Measurements from ENCODE around the gene BCAR3.

BCAR3 gene

DNA sequence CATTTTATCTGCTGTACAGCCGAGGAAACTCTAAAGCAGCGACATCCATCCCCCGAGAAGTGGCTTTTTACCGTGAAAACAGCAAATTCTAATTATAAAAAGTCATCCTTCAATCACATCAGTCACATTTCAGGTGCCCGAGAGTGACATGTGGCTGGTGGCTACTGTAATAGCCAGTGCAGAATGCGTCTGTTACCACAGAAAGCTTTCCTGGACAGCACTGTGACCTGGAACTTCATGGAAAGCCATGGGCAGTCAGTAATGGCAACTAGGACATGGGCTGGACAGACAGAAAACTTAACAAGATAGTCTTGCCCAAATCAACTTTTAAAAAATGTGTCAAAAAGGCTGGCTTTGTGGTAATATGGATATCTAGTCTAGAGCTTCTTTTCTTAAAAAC is 106.6 kb downstream of the BCAR3 start:
- TF ChIP-seq CEBPB (IDR thresholded peaks at IDR 0.05), result no peak
- TF ChIP-seq EGR1 (IDR thresholded peaks at IDR 0.05), result no peak
- no peak for TF ChIP-seq EP300 (IDR thresholded peaks at IDR 0.05; ENCODE audit: borderline replicate concordance)
- no peak for TF ChIP-seq CREB1 (IDR thresholded peaks at IDR 0.05; ENCODE audit: low read depth)
- TF ChIP-seq NFIC (IDR thresholded peaks at IDR 0.05), result no peak
- TF ChIP-seq, protein P1, sequence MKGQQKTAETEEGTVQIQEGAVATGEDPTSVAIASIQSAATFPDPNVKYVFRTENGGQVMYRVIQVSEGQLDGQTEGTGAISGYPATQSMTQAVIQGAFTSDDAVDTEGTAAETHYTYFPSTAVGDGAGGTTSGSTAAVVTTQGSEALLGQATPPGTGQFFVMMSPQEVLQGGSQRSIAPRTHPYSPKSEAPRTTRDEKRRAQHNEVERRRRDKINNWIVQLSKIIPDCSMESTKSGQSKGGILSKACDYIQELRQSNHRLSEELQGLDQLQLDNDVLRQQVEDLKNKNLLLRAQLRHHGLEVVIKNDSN (IDR thresholded peaks at IDR 0.05), result no peak

DNA sequence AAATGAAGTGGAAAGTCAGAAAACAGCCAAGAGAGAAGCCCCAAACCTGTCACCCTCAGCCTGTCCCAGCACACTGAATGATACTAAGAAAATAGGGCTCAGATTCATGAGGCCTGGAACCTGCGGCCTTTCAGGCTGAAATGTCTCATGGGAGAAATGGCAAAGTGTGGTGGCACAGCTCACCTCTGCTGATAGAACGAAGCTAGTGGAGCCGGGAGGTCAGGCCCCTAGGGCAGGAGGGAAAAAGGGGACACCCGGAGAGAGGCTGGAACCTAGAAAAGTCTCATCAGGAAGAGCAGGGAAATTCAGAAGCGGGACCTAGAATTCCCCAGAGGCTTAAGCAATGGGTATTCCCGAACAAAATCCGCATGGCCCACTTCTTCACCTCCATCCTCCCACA is 107.1 kb downstream of the BCAR3 start:
- TF ChIP-seq TAF1 (IDR thresholded peaks at IDR 0.05; ENCODE audit: low read depth) (no peak), RAD21 (IDR thresholded peaks at IDR 0.05; ENCODE audit: low read depth) (no peak), TCF12 (IDR thresholded peaks at IDR 0.05; ENCODE audit: low read depth) (no peak), TEAD4 (IDR thresholded peaks at IDR 0.05) (no peak), CREB1 (IDR thresholded peaks at IDR 0.05; ENCODE audit: low read depth) (no peak), CEBPB (IDR thresholded peaks at IDR 0.05) (no peak)

DNA sequence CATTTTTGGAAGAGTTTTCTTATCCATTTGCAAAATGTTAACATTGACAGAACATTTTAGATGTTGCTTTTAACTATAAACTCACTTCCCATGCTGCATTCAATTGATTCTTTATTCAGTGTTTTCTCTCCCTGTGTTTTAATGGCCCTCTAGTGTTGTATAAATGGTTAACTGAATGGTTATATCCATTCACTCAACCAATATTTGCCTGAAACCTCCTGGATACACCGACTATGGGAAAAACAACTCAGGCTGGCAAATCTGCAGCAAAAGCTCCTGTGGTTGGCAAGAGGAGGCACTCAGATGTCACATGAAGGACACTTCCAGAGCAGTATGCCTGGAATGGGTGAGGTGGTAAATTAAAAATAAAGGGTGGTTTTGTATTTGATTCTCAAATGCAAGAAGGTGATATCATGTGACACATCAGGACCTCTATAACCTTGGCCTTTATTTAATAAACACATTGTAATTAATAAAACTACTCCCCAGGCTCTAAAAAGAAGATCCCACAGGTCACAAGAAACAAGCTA is 107.6 kb downstream of the BCAR3 start:
- no peak for TF ChIP-seq RAD21 (IDR thresholded peaks at IDR 0.05; ENCODE audit: low read depth)
- no peak for TF ChIP-seq CEBPB (IDR thresholded peaks at IDR 0.05)
- TF ChIP-seq EGR1 (IDR thresholded peaks at IDR 0.05), result no peak
- TF ChIP-seq FOXM1 (IDR thresholded peaks at IDR 0.05; ENCODE audit: borderline replicate concordance, low read depth), result no peak
- TF ChIP-seq, protein P1 (IDR thresholded peaks at IDR 0.05), result no peak
- no peak for TF ChIP-seq CREB1 (IDR thresholded peaks at IDR 0.05; ENCODE audit: low read depth)
- TF ChIP-seq TEAD4 (IDR thresholded peaks at IDR 0.05), result no peak
- TF ChIP-seq YY1 (IDR thresholded peaks at IDR 0.05; ENCODE audit: low read depth), result no peak
- no peak for TF ChIP-seq TAF1 (IDR thresholded peaks at IDR 0.05; ENCODE audit: low read depth)
- TF ChIP-seq, protein P2, sequence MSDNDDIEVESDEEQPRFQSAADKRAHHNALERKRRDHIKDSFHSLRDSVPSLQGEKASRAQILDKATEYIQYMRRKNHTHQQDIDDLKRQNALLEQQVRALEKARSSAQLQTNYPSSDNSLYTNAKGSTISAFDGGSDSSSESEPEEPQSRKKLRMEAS (IDR thresholded peaks at IDR 0.05), result no peak
- TF ChIP-seq TCF12 (IDR thresholded peaks at IDR 0.05; ENCODE audit: low read depth), result no peak
- no peak for TF ChIP-seq NFIC (IDR thresholded peaks at IDR 0.05)
- no peak for TF ChIP-seq EP300 (IDR thresholded peaks at IDR 0.05; ENCODE audit: borderline replicate concordance)
- TF ChIP-seq, protein P3, sequence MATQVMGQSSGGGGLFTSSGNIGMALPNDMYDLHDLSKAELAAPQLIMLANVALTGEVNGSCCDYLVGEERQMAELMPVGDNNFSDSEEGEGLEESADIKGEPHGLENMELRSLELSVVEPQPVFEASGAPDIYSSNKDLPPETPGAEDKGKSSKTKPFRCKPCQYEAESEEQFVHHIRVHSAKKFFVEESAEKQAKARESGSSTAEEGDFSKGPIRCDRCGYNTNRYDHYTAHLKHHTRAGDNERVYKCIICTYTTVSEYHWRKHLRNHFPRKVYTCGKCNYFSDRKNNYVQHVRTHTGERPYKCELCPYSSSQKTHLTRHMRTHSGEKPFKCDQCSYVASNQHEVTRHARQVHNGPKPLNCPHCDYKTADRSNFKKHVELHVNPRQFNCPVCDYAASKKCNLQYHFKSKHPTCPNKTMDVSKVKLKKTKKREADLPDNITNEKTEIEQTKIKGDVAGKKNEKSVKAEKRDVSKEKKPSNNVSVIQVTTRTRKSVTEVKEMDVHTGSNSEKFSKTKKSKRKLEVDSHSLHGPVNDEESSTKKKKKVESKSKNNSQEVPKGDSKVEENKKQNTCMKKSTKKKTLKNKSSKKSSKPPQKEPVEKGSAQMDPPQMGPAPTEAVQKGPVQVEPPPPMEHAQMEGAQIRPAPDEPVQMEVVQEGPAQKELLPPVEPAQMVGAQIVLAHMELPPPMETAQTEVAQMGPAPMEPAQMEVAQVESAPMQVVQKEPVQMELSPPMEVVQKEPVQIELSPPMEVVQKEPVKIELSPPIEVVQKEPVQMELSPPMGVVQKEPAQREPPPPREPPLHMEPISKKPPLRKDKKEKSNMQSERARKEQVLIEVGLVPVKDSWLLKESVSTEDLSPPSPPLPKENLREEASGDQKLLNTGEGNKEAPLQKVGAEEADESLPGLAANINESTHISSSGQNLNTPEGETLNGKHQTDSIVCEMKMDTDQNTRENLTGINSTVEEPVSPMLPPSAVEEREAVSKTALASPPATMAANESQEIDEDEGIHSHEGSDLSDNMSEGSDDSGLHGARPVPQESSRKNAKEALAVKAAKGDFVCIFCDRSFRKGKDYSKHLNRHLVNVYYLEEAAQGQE (IDR thresholded peaks at IDR 0.05; ENCODE audit: low read depth), result no peak
- TF ChIP-seq ZBTB7A (IDR thresholded peaks at IDR 0.05; ENCODE audit: low read depth), result no peak

DNA sequence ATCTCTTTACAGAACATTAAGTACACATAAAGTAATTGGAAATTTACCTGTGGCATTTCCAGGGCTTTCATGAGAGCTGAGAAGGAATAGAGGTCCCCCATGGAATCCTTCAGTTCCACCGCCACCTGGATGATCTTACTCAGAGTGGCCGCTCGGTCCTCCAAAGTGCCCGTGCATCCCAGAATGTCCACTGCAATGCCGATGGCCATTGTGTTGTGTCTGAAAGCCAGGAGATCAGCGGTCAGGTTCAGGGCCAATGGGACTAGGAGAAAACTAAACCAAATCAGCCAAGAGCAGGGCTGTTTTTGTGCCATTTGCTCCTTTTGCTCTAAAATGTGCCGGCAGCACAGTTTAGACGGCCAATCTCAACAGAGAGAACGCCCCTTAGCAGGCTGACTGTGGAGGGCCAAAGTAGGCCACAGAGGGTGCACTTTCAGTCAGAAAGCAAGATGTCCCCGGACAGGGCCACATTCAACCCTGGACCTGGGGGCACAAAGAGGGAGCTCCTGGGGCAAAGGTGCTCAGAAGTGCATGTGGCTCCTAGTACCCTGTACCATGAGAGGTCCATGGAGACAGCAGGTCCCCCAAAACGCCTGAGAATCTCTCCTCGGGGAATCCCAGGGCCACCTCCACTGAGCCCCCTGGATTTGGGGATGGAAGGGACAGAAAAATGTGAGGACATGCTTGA is 109.9 kb downstream of the BCAR3 start:
- no peak for TF ChIP-seq TAF1 (IDR thresholded peaks at IDR 0.05; ENCODE audit: low read depth)
- TF ChIP-seq, protein P3 (IDR thresholded peaks at IDR 0.05; ENCODE audit: low read depth), result no peak
- no peak for TF ChIP-seq YY1 (IDR thresholded peaks at IDR 0.05; ENCODE audit: low read depth)
- no peak for TF ChIP-seq TEAD4 (IDR thresholded peaks at IDR 0.05)

DNA sequence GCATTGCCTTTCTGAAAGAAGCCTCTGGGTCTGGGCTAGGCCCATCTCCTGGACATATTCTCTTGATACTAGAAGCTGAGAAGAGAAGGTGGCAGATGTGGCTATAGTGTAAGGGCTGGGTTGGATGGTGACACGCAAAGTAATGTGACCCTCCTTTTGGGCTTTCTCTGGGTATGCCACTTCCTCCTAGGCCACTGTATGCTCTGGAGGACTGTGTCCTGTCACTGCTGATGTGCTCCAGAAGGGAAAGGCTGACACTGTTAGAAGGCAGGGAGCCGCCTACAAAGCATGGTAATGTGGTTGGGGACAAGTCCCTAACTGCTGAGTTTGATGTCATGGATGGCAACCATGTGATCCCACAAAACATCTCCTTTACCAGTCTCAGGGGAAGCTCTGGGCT is 112.1 kb downstream of the BCAR3 start:
- no peak for TF ChIP-seq TAF1 (IDR thresholded peaks at IDR 0.05; ENCODE audit: low read depth)
- TF ChIP-seq RAD21 (IDR thresholded peaks at IDR 0.05; ENCODE audit: low read depth), result no peak

DNA sequence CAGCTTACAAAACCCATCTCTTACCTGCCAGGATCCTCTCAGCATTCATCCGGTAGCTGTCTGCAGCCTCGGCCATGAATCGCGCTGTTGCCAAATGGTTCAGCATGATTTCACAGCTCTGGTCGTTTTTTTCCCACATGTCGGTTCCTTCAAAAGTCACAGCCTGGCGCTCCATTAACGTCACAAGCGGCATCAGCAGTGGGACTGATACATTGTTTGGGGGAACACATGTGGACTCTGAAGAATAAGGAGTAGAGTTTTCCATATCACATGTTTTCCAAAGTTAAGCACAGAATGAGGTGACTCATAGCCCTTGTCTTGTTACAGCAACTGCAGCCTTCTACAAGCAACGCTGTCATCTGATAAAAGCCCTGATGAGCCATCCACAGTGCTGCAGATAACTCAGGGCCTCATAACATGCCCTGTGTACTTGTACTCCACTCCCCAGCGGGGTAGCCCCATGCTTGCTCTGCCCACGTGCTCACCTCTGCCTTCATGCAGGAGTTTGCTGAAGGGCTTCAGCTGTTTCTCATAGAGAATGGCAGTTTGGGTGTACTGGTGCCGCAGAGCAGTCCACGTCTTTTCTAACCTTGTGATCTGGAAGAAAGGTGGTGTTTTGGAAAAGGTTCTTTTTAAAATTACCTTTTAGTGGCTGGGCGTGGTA is 114.2 kb downstream of the BCAR3 start:
- TF ChIP-seq RAD21 (IDR thresholded peaks at IDR 0.05; ENCODE audit: low read depth) (no peak), FOXM1 (IDR thresholded peaks at IDR 0.05; ENCODE audit: borderline replicate concordance, low read depth) (no peak), CEBPB (IDR thresholded peaks at IDR 0.05) (no peak)
- TF ChIP-seq, protein P1 (IDR thresholded peaks at IDR 0.05), result no peak
- TF ChIP-seq, protein P2 (IDR thresholded peaks at IDR 0.05), result no peak
